Measurements from ENCODE around the gene NTSR1.
"Not testable (repeated sequence)": the region's sequence is repeated elsewhere in the genome, so short reads cannot be mapped to it uniquely, and the experiment has no call there.

Gene NTSR1

GRCh38 chr20:62675156-62675876, 33.3 kb upstream of the NTSR1 start:
- FAIRE-seq, result no peak

DNA sequence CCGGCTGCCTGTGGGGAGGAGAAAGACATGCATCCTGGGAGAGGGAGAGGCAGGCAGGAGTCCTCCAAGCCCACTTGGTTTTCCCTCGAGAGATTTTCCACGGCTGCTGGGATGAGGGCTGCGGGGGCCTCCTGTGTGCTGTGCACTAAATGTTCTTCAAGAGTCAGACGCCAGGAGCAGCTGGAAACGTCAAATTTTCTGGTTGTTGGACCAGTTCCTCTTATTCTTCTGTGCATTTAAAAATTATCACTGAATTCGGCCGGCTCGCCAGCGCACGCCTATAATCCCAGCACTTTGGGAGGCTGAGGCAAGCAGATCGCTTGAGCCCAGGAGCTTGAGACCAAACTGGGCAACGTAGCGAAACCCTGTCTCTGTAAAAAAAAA, 32.8 kb upstream of the NTSR1 start:
- no peak for FAIRE-seq

DNA sequence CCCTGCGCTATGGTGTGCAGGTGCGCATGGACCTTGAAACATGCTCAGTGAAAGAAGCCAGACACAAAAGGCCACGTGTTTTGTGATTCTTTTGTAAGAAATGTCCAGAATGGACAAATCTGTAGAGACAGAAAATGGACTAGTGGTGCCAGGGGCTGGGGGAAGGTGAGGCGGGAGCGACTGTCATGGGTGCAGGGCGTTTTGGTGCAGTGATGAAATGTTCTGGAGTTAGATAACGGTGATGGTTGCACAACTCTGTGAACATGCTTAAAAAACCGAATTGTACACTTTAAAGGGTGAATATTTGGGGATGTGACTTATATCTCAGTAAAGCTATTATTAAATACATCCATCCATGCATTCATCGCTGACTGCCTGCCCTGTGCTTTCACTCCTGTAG, 31.7 kb upstream of the NTSR1 start:
- FAIRE-seq, result no peak

DNA sequence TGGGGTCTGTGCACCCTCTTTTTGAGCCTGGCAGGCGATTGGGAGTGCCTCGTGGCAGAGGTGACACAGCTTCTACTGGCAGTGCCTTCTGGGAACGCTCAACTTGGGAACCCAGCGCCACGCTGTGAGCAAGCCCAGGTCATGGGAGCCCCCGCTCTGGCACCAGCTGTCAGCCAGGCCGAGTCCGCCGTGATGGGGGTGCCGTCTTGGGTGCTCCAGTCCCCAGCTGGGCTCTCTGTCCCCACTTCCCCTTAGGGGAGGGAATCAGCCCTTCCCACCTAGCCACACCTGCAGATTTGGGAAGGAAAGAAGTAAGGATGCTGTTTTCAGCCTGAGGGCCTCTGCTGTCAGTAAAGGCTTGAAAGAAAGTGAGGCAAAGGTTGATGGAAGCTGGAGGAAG, 31.0 kb upstream of the NTSR1 start:
- FAIRE-seq, result no peak

- FAIRE-seq, result no peak
Measured at GRCh38 chr20:62678553-62678952, 30.1 kb upstream of the NTSR1 start.

GRCh38 chr20:62679978-62680589, 28.6 kb upstream of the NTSR1 start:
- FAIRE-seq, result no peak

GRCh38 chr20:62682912-62683517, 25.6 kb upstream of the NTSR1 start:
- no peak for FAIRE-seq

DNA sequence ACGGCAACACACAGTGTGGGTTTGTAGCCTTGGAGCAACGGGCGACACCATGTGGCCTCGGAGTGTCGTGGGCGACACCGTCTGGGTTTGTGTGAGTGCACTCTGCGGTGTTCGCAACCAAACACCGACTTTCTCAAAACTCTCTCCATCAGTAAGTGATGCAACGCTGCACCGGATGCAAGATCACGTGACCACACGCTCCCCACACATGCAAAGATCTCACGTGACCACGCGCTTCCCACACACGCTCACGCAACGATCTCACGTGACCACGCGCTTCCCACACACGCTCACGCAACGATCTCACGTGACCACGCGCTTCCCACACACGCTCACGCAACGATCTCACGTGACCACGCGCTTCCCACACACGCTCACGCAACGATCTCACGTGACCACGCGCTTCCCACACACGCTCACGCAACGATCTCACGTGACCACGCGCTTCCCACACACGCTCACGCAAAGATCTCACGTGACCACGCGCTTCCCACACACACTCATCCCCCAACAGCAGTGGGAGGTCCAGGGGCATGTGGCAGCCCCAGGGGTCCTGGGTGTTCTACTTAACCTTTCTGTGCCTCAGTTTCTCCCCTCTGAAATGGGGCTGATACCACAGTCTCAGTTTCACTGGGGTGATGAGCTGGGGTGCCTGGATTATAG, 24.8 kb upstream of the NTSR1 start:
- not testable (repeated sequence) for FAIRE-seq

- FAIRE-seq, result no peak
Measured at GRCh38 chr20:62684981-62685380, 23.7 kb upstream of the NTSR1 start.

GRCh38 chr20:62685781-62686555, 22.7 kb upstream of the NTSR1 start:
- FAIRE-seq, result no peak

GRCh38 chr20:62686869-62687830, 21.5 kb upstream of the NTSR1 start:
- FAIRE-seq, result no peak

- no peak for FAIRE-seq
Measured at GRCh38 chr20:62688083-62688482, 20.6 kb upstream of the NTSR1 start.

- no peak for FAIRE-seq
Measured at GRCh38 chr20:62688855-62689460, 19.7 kb upstream of the NTSR1 start.

GRCh38 chr20:62689861-62690260, 18.8 kb upstream of the NTSR1 start:
- FAIRE-seq, result no peak

DNA sequence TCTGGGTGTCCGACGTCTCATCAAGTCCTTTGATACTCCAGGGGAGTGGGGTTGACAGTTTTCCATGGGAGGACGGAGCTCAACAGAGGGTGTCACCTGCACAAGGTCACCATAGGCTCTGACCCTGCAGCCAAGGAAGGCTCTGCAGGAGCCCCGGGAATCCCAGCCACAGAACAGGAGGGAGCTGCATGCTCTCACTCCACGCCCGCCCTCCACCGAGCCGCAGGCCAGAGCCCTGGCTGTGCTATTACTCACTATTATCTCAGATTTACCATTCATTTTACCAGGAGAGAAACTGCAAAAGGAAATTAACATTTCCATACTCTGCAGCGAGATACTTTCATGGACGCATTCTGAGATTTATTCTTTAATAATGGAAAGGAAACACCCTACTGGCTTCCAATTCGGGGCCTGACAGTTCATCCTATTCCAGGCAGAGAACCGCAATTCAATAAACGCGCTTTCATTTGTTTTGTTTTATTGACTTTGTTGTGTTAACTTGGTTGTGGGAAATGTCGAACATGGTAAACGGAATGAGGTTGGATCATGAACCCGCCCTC, 18.3 kb upstream of the NTSR1 start:
- FAIRE-seq, result no peak

- FAIRE-seq, result no peak
Measured at GRCh38 chr20:62691487-62691886, 17.1 kb upstream of the NTSR1 start.

- no peak for FAIRE-seq
Measured at GRCh38 chr20:62692176-62692575, 16.5 kb upstream of the NTSR1 start.

DNA sequence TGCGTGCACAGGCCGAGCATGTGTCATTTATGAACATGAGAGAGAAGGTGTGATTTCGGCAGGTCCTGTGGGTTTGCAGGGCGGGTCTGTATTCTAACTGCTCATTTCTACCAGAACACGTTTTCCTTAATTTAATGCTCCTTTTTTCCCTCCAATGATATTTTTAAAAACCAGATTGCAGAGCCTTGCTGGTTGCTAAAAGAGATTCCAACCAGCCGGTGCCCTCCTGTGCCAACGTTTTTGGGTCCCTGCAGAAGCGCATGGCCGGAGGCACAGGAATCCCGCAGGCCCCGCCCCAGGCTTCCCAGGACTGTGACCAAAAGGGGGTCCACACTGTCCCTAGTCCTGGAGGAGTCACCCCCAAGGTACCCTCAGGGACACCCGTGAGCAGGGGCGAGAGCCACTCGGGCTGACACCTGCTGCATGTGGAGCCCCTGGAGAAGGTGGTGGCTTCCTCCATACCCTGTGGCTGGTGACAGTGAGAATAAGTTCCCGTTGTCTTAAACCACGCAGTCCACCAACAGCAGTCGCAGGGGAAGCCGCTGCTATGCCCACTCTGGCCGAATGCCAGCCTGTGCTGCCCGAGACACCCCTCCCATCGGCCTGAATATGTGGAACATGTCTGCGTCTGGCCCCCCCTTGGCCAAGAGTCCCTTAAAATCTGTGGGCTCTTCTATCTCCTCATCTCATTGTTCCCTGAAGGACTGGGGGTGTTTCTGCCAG, 15.7 kb upstream of the NTSR1 start:
- no peak for FAIRE-seq

- FAIRE-seq, result no peak
Measured at GRCh38 chr20:62693524-62693922, 15.1 kb upstream of the NTSR1 start.

DNA sequence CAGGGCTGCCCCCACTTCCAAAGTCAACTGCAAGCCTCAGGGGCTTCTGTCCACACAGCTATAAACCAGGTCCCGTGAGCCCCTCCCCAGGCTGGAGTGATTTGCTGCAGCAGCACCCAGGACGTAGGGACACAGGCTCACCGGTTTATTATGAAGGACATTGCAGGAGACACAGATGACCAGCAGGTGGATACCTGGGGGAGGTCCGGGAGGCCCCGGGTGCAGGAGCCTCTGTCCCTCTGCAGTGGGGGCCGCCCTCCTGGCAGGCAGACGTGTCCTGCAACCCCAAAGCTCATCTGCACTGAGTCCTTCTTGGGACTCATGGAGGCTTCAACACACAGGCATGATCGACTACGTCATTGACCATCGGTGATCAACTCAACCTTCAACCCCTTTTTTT, 14.5 kb upstream of the NTSR1 start:
- FAIRE-seq, result no peak
